DOHH2 (cell line): ENCODE results near the gene SSC5D.

Experiments used
- H3F3A ChIP-seq: fragments of 200-600 bp; sonication (generic), shearing (Covaris generic); 2 replicates; pipeline ENCODE4 v1.6.0; 2016; ENCODE audit warnings: antibody characterized with exemption, mild to moderate bottlenecking; ENCODE audit not compliant: control insufficient read depth, insufficient read depth
- H3K27ac ChIP-seq: fragments of 200-600 bp; sonication (generic); 2 replicates; pipeline ENCODE4 v1.5.1; 2014; ENCODE audit warnings: low read depth, mild to moderate bottlenecking, low read length, moderate library complexity
- H3K27me3 ChIP-seq: fragments of 200-600 bp; sonication (generic); 2 replicates; pipeline ENCODE4 v1.6.1; 2014; ENCODE audit warnings: mild to moderate bottlenecking, low read length, mixed read lengths; ENCODE audit not compliant: control insufficient read depth
- H3K36me3 ChIP-seq: fragments of 200-600 bp; sonication (generic); 2 replicates; pipeline ENCODE4 v1.6.1; 2014; ENCODE audit warnings: mild to moderate bottlenecking, low read length, moderate library complexity, mixed read lengths; ENCODE audit not compliant: control insufficient read depth
- H3K4me1 ChIP-seq: fragments of 200-600 bp; sonication (generic); 2 replicates; pipeline ENCODE4 v1.6.1; 2014; ENCODE audit warnings: mild to moderate bottlenecking, low read length, mixed read lengths; ENCODE audit not compliant: control insufficient read depth
- H3K4me2 ChIP-seq: fragments of 200-600 bp; sonication (generic); 2 replicates; pipeline ENCODE4 v1.6.0; 2014; ENCODE audit warnings: mild to moderate bottlenecking, low read length, moderate library complexity
- H3K4me3 ChIP-seq: fragments of 200-600 bp; sonication (generic); 2 replicates; pipeline ENCODE4 v1.5.1; 2014; ENCODE audit warnings: mild to moderate bottlenecking, low read length, mixed read lengths
- H3K79me2 ChIP-seq: fragments of 200-600 bp; sonication (generic); 2 replicates; pipeline ENCODE4 v1.6.1; 2014; ENCODE audit warnings: mild to moderate bottlenecking, low read length, mixed read lengths; ENCODE audit not compliant: control insufficient read depth
- H3K9me2 ChIP-seq: fragments of 200-600 bp; sonication (generic); replicated peaks from 2 replicates; pipeline ENCODE4 v1.6.1; 2014; ENCODE audit warnings: mild to moderate bottlenecking, low read length, mixed read lengths; ENCODE audit not compliant: control insufficient read depth
- H3K9me3 ChIP-seq: fragments of 200-600 bp; sonication (generic); 2 replicates; pipeline ENCODE4 v1.6.1; 2014; ENCODE audit warnings: antibody characterized with exemption, low read length, mixed read lengths; ENCODE audit not compliant: control insufficient read depth, insufficient read depth
- H4K20me1 ChIP-seq: fragments of 200-600 bp; sonication (generic); 2 replicates; pipeline ENCODE4 v1.6.0; 2014; ENCODE audit warnings: low read depth, mild to moderate bottlenecking, antibody characterized with exemption, low read length, moderate library complexity; ENCODE audit not compliant: control insufficient read depth, insufficient read depth
- CTCF ChIP-seq: fragments of 200-600 bp; sonication (generic); IDR thresholded peaks from one replicate; pipeline ENCODE4 v1.5.1; 2014; ENCODE audit warnings: antibody characterized with exemption, mild to moderate bottlenecking, low read depth, low read length; ENCODE audit not compliant: poor library complexity, severe bottlenecking
- EZH2phosphoT487 ChIP-seq: fragments of 200-600 bp; sonication (generic); IDR thresholded peaks from 2 replicates; pipeline ENCODE4 v1.6.1; 2017; ENCODE audit warnings: borderline replicate concordance, mild to moderate bottlenecking, antibody characterized with exemption, low read length, moderate library complexity, mixed read lengths

SSC5D gene

GRCh38 chr19:55520691-55521292 lies 32.6 kb downstream of the SSC5D start:
- H3K79me2 ChIP-seq: no peaks in the 10 kb centered on the region
- no peaks in the 10 kb centered on the region for H3K27me3 ChIP-seq
- TF ChIP-seq EZH2phosphoT487: no peak
- TF ChIP-seq CTCF: no peak
- no peak overlapping the region for H3K4me3 ChIP-seq
- no peaks in the 10 kb centered on the region for H3K36me3 ChIP-seq
- no peaks in the 10 kb centered on the region for H3K9me3 ChIP-seq
- no peak overlapping the region for H3K27ac ChIP-seq
- H3K4me2 ChIP-seq: no peak overlapping the region
- peaks cover 11% of the 10 kb centered on the region for H3K4me1 ChIP-seq
- no peaks in the 10 kb centered on the region for H4K20me1 ChIP-seq
- H3K9me2 ChIP-seq: no peaks in the 10 kb centered on the region
- H3F3A ChIP-seq: no peaks in the 10 kb centered on the region

- Histone ChIP-seq H3K4me3 (no peak overlapping the region), H3K4me2 (no peak overlapping the region)
Measured at GRCh38 chr19:55525289-55526101, 37.3 kb downstream of the SSC5D start.

GRCh38 chr19:55526216-55527196 lies 38.3 kb downstream of the SSC5D start:
- Histone ChIP-seq H4K20me1 (no peaks in the 10 kb centered on the region), H3K27ac (no peak overlapping the region), H3K36me3 (no peaks in the 10 kb centered on the region), H3K79me2 (no peaks in the 10 kb centered on the region), H3K4me3 (no peak overlapping the region), H3K4me2 (no peak overlapping the region), H3K4me1 (no peaks in the 10 kb centered on the region), H3K27me3 (no peaks in the 10 kb centered on the region), H3K9me2 (no peaks in the 10 kb centered on the region), H3F3A (peaks cover 6% of the 10 kb centered on the region), H3K9me3 (peaks cover 16% of the 10 kb centered on the region; the same call in 1 of the 2 replicates)
- no peak for TF ChIP-seq EZH2phosphoT487
- TF ChIP-seq CTCF: no peak

More at GRCh38 chr19:55525289-55526101, 37.3 kb downstream of the SSC5D start:
- H4K20me1 ChIP-seq: no peaks in the 10 kb centered on the region
- H3K9me3 ChIP-seq: peaks cover 16% of the 10 kb centered on the region; the same call in 1 of the 2 replicates
- H3K79me2 ChIP-seq: no peaks in the 10 kb centered on the region
- no peaks in the 10 kb centered on the region for H3K27me3 ChIP-seq
- H3K9me2 ChIP-seq: no peaks in the 10 kb centered on the region
- H3K4me1 ChIP-seq: no peaks in the 10 kb centered on the region
- no peak overlapping the region for H3K27ac ChIP-seq
- no peaks in the 10 kb centered on the region for H3K36me3 ChIP-seq
- TF ChIP-seq EZH2phosphoT487: no peak
- TF ChIP-seq CTCF: no peak
- peaks cover 6% of the 10 kb centered on the region for H3F3A ChIP-seq
